ENCODE results near the gene PHF12. TPM values are rescaled to one million over a fixed set of nuclear protein-coding genes. Genes with fewer than 3 reads are reported as not detected.
A peak's percentile ranks its signal among the peaks of the same experiment; 100 is the strongest.
"Not testable (repeated sequence)": the region's sequence is repeated elsewhere in the genome, so short reads cannot be mapped to it uniquely, and the experiment has no call there.

PHF12 gene
- total RNA-seq, 1 experiment from 2014 or later: 79.1 TPM

DNA sequence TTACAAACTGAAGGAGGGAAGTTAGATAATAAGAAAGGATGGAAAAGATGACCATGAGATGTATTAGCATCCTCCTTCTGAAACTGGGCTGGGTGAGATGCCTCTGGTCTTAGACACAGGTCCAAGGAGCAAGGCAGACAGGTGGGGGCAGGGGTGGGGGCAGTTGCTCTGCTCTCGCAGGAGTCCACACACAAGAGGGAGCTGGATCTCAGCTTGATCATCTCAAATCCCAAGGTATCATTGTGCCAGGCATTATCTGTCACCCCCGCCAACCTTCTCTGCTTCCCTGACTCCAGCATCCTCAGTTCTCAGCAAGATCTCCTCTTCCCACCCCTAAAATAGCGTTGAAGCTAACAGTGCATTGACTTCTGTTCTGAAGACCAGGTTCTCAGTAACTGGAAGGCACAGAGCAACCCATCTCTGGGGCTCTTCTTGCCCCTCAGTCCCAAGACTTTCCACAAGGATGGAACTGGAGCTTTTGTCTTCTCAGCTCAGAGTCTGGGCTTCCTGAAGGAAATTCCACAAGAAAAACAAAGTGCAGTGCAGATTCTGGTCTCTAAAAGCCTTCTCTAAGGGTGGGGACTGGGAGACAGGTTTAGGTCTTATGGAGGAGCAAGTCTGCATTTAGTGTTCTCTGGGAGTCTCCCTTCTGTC is 55.4 kb downstream of the PHF12 start:
- POLR2A ChIA-PET: no interaction called here
- ATAC-seq (no peak), DNase-seq (ENCODE audit: low read depth, low spot score) (no peak)
- CTCF ChIA-PET: no interaction called here
- intact Hi-C loops (cut with micrococcal nuclease; ENCODE audit: unreplicated experiment) (no loop called here), in situ Hi-C loops (cut with HindIII; ENCODE audit: low pct_unique_long_range_greater_than_20kb, low sequenced_read_pairs) (no loop called here)
- Histone ChIP-seq H3K27me3 (ENCODE audit: control insufficient read depth, insufficient read depth, low read length) (no peaks in the 10 kb centered on the region), H3K27ac (ENCODE audit: low read length) (peak overlapping the region; percentile 80), H3K4me3 (ENCODE audit: low read depth in 2 of 2, low read length in 2 of 2) (peak overlapping the region; percentile 77 to 89), H3K9me3 (ENCODE audit: control insufficient read depth, insufficient read depth, low read depth, low read length) (no peaks in the 10 kb centered on the region), H3K4me1 (ENCODE audit: control insufficient read depth, insufficient read depth, low read length) (peaks cover 15% of the 10 kb centered on the region), H3K36me3 (ENCODE audit: control insufficient read depth, insufficient read depth, low read length) (no peaks in the 10 kb centered on the region; the same call in 1 of the 2 replicates)
- no peak for TF ChIP-seq POLR2AphosphoS5 (IDR thresholded peaks at IDR 0.05; ENCODE audit: low read depth, low read length)
- no peak for TF ChIP-seq TCF7L2 (IDR thresholded peaks at IDR 0.05; ENCODE audit: low read depth, low read length)
- TF ChIP-seq, protein P1, sequence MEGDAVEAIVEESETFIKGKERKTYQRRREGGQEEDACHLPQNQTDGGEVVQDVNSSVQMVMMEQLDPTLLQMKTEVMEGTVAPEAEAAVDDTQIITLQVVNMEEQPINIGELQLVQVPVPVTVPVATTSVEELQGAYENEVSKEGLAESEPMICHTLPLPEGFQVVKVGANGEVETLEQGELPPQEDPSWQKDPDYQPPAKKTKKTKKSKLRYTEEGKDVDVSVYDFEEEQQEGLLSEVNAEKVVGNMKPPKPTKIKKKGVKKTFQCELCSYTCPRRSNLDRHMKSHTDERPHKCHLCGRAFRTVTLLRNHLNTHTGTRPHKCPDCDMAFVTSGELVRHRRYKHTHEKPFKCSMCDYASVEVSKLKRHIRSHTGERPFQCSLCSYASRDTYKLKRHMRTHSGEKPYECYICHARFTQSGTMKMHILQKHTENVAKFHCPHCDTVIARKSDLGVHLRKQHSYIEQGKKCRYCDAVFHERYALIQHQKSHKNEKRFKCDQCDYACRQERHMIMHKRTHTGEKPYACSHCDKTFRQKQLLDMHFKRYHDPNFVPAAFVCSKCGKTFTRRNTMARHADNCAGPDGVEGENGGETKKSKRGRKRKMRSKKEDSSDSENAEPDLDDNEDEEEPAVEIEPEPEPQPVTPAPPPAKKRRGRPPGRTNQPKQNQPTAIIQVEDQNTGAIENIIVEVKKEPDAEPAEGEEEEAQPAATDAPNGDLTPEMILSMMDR (IDR thresholded peaks at IDR 0.05): no peak
- no peak for TF ChIP-seq REST (IDR thresholded peaks at IDR 0.05; ENCODE audit: insufficient read depth in 1 of 2, low read depth in 2 of 2, low read length in 1 of 2)
- TF ChIP-seq SIN3A (IDR thresholded peaks at IDR 0.05; ENCODE audit: borderline replicate concordance, insufficient read depth, low read depth, low read length): no peak
- no TSS peak for BruUV-seq (replicated peaks)

DNA sequence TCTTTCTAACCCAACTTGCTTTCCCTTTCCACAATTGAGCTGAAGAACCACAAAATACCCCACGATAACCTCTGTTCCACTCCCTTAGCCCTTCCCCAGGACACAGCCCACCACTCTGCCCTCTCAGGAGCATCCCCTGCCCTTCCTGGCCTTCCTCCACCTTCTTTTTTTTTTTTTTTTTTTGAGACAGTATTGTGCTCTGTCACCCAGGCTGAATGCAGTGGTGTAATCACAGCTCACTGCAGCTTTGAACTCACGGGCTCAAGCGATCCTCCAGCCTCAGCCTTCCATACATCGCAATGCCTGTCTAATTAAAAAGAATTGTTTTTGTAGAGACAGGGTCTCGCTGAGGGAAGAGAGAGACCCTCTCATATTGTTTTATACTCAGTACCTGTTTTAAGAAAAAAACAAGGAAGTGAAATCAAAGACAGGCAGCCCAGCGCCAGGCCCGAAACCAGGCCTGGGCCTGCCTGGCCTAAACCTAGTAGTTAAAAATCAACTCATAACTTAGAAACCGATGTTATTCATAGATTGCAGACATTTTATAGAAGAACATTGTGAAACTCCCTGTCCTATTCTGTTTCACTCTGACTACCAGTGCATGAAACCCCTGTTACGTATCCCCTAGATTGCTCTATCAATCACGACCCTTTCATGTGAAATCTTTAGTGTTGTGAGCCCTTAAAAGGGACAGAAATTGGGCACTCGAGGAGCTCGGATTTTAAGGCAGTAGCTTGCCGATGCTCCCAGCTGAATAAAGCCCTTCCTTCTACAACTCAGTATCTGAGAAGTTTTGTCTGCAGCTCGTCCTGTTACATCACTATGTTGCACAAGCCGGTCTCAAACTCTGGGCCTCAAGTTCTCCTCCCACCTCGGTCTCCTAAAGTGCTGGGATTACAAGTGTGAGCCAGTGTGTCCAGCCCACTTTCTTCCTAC is 57.8 kb downstream of the PHF12 start:
- CTCF ChIA-PET: interaction anchor here (0.7 to 1.3 kb wide), 3 partner anchors 13 to 144 kb away, joined by 4 to 7 read pairs (median 5); no protein-coding TSS in a partner anchor
- BruUV-seq (replicated peaks); H3K27me3 ChIP-seq (ENCODE audit: control insufficient read depth, insufficient read depth, low read length); H3K9me3 ChIP-seq (ENCODE audit: control insufficient read depth, insufficient read depth, low read depth, low read length); POLR2A ChIA-PET; ATAC-seq; intact Hi-C loops (cut with micrococcal nuclease; ENCODE audit: unreplicated experiment); H3K27ac ChIP-seq (ENCODE audit: low read length); H3K4me3 ChIP-seq (ENCODE audit: low read depth in 2 of 2, low read length in 2 of 2); DNase-seq (ENCODE audit: low read depth, low spot score); in situ Hi-C loops (cut with HindIII; ENCODE audit: low pct_unique_long_range_greater_than_20kb, low sequenced_read_pairs); H3K36me3 ChIP-seq (ENCODE audit: control insufficient read depth, insufficient read depth, low read length): not testable (repeated sequence)
- H3K4me1 ChIP-seq (ENCODE audit: control insufficient read depth, insufficient read depth, low read length): peaks cover 15% of the 10 kb centered on the region
